GM23248 (cell line): Measurements from ENCODE around the gene RFK. TPM values are rescaled to one million over a fixed set of nuclear protein-coding genes. Genes with fewer than 3 reads are reported as not detected.
A peak's percentile ranks its signal among the peaks of the same experiment; 100 is the strongest.

Experiments
- DNase-seq: peaks from one replicate; pipeline ENCODE4 v3.0.0-alpha.2; 2015
- H2AFZ ChIP-seq: fragments of 200-600 bp; sonication (generic); 2 replicates; pipeline ENCODE4 v1.6.1; 2016; ENCODE audit warnings: antibody characterized with exemption
- H3F3A ChIP-seq: fragments of 200-600 bp; sonication (generic); 2 replicates; pipeline ENCODE4 v1.6.1; 2016; ENCODE audit warnings: mild to moderate bottlenecking, antibody characterized with exemption, mixed run types; ENCODE audit not compliant: insufficient read depth
- H3K27ac ChIP-seq: fragments of 200-600 bp; sonication (generic); 2 replicates; pipeline ENCODE4 v1.5.1; 2016; ENCODE audit warnings: mild to moderate bottlenecking
- H3K27me3 ChIP-seq: fragments of 200-600 bp; sonication (generic); replicated peaks from 2 replicates; pipeline ENCODE4 v1.6.1; 2016; ENCODE audit warnings: mild to moderate bottlenecking; ENCODE audit not compliant: insufficient read depth
- H3K36me3 ChIP-seq: fragments of 200-600 bp; sonication (generic); 2 replicates; pipeline ENCODE4 v1.6.1; 2016; ENCODE audit warnings: low read depth, mild to moderate bottlenecking
- H3K4me1 ChIP-seq: fragments of 200-600 bp; sonication (generic); 2 replicates; pipeline ENCODE4 v1.6.1; 2016; ENCODE audit warnings: mild to moderate bottlenecking; ENCODE audit not compliant: insufficient read depth
- H3K4me2 ChIP-seq: fragments of 200-600 bp; sonication (generic); one replicate; pipeline ENCODE4 v1.6.1; 2016; ENCODE audit warnings: mild to moderate bottlenecking; ENCODE audit not compliant: unreplicated experiment
- H3K4me3 ChIP-seq: fragments of 200-600 bp; sonication (generic); 2 replicates; pipeline ENCODE4 v1.5.1; 2016; ENCODE audit warnings: mild to moderate bottlenecking
- H3K79me2 ChIP-seq: fragments of 200-600 bp; sonication (generic); 2 replicates; pipeline ENCODE4 v1.6.1; 2016; ENCODE audit warnings: mild to moderate bottlenecking; ENCODE audit not compliant: insufficient read depth
- H3K9ac ChIP-seq: fragments of 200-600 bp; sonication (generic); 2 replicates; pipeline ENCODE4 v1.6.1; 2016; ENCODE audit warnings: mild to moderate bottlenecking
- H3K9me2 ChIP-seq: fragments of 200-600 bp; sonication (generic); 2 replicates; pipeline ENCODE4 v1.6.1; 2016; ENCODE audit warnings: mixed run types, mild to moderate bottlenecking, moderate library complexity; ENCODE audit not compliant: insufficient read depth
- H3K9me3 ChIP-seq: fragments of 200-600 bp; sonication (generic); one replicate; pipeline ENCODE4 v1.6.1; 2017; ENCODE audit warnings: low read depth
- H4K20me1 ChIP-seq: fragments of 200-600 bp; sonication (generic); 2 replicates; pipeline ENCODE4 v1.6.0; 2016; ENCODE audit not compliant: insufficient read depth
- EZH2 ChIP-seq: fragments of 200-600 bp; sonication (generic); IDR thresholded peaks from 2 replicates; pipeline ENCODE4 v1.6.1; 2018; ENCODE audit warnings: antibody characterized with exemption, mild to moderate bottlenecking; ENCODE audit not compliant: insufficient read depth, poor library complexity, severe bottlenecking
- EZH2phosphoT487 ChIP-seq: fragments of 200-600 bp; sonication (generic); IDR thresholded peaks from 2 replicates; pipeline ENCODE4 v1.6.1; 2018; ENCODE audit warnings: antibody characterized with exemption, moderate library complexity, mild to moderate bottlenecking, low read depth; ENCODE audit not compliant: insufficient read depth
- WGBS, 2 experiments: methylation state at CpG; one replicate each; pipeline ENCODE4 v1.1.6; 2015 to 2017; ENCODE audit warnings: low lambda C conversion rate in 2 of 2, low coverage in 1 of 2; ENCODE audit errors: missing lambda C conversion rate in 2 of 2; 5-methylcytosine and 5-hydroxymethylcytosine counted together
- in situ Hi-C: fragments of 300-500 bp; cut with MboI; formaldehyde crosslinking; loops from 2 replicates; pipeline ENCODE4 v1.15.0; 2020
- polyA plus RNA-seq: library from polyadenylated mRNA; unstranded; fragments of >200 nt; fragmentation: Nextera tagmentation; extraction: Ambion mirVana; gene quantifications from 2 replicates; pipeline ENCODE4 v1.2.1, GENCODE V29; 2016
- total RNA-seq: library from RNA; depleted of rRNA; stranded (reverse); fragments of >200 nt; shearing (Covaris generic); gene quantifications from 2 replicates; pipeline ENCODE4 v1.2.3, GENCODE V29; 2014

Gene RFK
- total and polyA plus RNA-seq, 2 experiments from 2014 or later: 16.6 to 20.0 TPM

DNA sequence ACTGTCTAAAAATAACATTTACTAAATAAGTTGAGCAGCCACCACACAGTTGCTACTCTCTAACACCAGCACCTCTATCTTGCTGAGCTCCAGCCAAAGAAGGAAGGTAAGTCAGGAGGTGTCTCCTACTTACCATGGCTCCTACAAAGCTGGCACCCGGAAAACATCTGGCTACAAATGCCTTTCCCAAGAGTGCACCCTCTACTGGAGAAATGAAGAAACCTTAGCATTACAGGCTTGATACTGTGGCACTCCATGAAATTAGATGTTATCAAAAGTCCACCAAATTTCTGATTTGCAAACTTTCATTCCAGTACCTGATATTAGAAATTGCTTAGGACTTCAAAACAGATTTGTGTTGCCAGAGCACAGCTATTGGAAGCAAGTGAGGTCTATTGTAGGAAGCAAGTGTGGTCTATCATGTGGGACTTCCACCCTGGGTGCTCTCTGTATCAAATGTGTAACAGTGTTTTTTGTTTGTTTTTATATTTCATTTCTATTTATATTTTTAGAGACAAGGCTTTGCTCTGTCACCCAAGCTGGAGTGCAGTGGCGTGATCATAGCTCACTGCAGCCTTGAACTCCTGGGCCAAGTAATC lies 25.7 kb upstream of the RFK start:
- in situ Hi-C loops: no loop called here
- TF ChIP-seq EZH2: no peak
- no peak for TF ChIP-seq EZH2phosphoT487

DNA sequence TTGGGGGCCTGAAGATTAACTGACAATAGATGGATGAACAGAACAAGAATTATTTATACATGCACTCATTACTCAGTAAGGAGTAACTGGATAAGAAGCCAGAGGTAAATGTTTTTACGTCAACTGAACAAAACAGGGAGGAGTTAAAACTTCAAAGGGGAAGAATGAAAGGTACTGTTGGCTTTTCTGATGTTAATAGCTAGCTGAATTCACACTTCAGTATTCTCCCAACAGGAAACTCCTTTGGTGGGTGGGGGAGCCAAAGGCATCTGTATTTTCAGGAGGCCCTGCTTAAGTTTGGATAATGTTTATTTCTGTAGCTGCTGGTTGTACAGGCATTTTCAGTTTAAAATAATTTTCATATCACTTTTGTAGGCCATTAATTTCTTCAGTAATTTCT lies 23.2 kb upstream of the RFK start:
- H3K4me1 ChIP-seq: no peaks in the 10 kb centered on the region
- no peaks in the 10 kb centered on the region for H3F3A ChIP-seq
- no peaks in the 10 kb centered on the region for H3K36me3 ChIP-seq
- in situ Hi-C loops: no loop called here
- no peak overlapping the region for H3K27ac ChIP-seq
- H3K27me3 ChIP-seq: no peaks in the 10 kb centered on the region
- H3K9me2 ChIP-seq: no peaks in the 10 kb centered on the region
- no peak overlapping the region for H3K4me2 ChIP-seq
- H2AFZ ChIP-seq: no peak overlapping the region
- H3K4me3 ChIP-seq: no peak overlapping the region
- 93 to 96% methylated on average over 1 of the region's 1 CpG for WGBS, 2 experiments
- no peaks in the 10 kb centered on the region for H3K9me3 ChIP-seq
- no peak overlapping the region for H3K9ac ChIP-seq
- no peak for DNase-seq
- no peaks in the 10 kb centered on the region for H4K20me1 ChIP-seq
- H3K79me2 ChIP-seq: no peaks in the 10 kb centered on the region
- TF ChIP-seq EZH2 (no peak), EZH2phosphoT487 (no peak)

More for the DNA sequence above, 25.7 kb upstream of the RFK start:
- Histone ChIP-seq H3K4me3 (no peak overlapping the region), H3K9ac (no peak overlapping the region), H3K27ac (no peak overlapping the region), H3K4me1 (no peaks in the 10 kb centered on the region), H3K36me3 (no peaks in the 10 kb centered on the region), H3K9me3 (no peaks in the 10 kb centered on the region), H3K9me2 (no peaks in the 10 kb centered on the region), H3K79me2 (no peaks in the 10 kb centered on the region), H3K4me2 (no peak overlapping the region), H3K27me3 (no peaks in the 10 kb centered on the region), H2AFZ (no peak overlapping the region), H4K20me1 (no peaks in the 10 kb centered on the region), H3F3A (no peaks in the 10 kb centered on the region)
- 70 to 80% methylated on average over 2 of the region's 2 CpGs for WGBS, 2 experiments
- DNase-seq: peak; percentile 48

DNA sequence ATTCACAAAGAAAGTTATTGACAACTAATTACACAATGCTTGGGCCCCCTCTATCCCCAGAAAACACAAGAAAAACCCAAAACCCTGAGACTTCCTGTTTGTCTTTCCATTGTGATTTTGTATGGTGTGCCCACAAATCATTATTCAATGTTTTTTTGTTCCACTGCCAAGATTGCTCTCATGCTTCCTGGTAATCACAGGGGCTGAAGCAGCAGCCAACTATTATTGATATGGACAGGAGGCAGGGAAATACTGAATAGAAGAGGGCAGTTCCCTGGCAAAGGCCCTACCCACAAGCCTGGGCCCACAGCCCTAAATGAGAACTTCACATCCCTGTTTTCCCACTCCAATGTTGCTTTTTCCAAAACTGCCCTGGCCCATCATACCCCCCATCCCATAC lies 21.5 kb upstream of the RFK start:
- no peak for DNase-seq
- Histone ChIP-seq H3F3A (no peaks in the 10 kb centered on the region), H2AFZ (no peak overlapping the region), H3K4me2 (no peak overlapping the region), H3K79me2 (no peaks in the 10 kb centered on the region), H3K9me3 (no peaks in the 10 kb centered on the region), H3K9me2 (no peaks in the 10 kb centered on the region), H3K4me1 (no peaks in the 10 kb centered on the region), H3K27me3 (no peaks in the 10 kb centered on the region), H4K20me1 (no peaks in the 10 kb centered on the region), H3K9ac (no peak overlapping the region), H3K36me3 (no peaks in the 10 kb centered on the region), H3K4me3 (no peak overlapping the region), H3K27ac (no peak overlapping the region)
- no peak for TF ChIP-seq EZH2phosphoT487
- TF ChIP-seq EZH2: no peak
- in situ Hi-C loops: no loop called here

DNA sequence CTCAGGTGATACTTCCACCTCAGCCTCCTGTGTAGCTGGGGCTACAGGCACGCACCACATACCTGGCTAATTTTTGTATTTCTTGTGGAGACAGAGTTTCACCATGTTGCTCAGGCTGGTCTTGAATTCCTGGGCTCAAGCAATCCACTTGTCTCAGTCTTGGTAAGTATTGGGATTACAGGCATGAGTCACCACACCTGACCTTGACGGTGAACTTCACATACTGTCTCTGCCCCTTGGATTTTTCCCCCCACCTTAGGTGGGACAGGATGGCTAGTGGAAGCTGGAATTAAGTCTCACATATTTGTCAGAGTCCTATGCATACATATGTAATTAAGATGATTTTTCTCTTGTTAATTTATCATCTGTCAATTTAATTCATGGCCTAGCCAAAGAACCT lies 20.9 kb upstream of the RFK start:
- H3K4me3 ChIP-seq: no peak overlapping the region
- no peak overlapping the region for H3K9ac ChIP-seq
- 78 to 84% methylated on average over 2 of the region's 2 CpGs for WGBS, 2 experiments
- H3K9me2 ChIP-seq: no peaks in the 10 kb centered on the region
- in situ Hi-C loops: no loop called here
- H3K4me2 ChIP-seq: no peak overlapping the region
- no peaks in the 10 kb centered on the region for H3K27me3 ChIP-seq
- H3K9me3 ChIP-seq: no peaks in the 10 kb centered on the region
- no peaks in the 10 kb centered on the region for H3K79me2 ChIP-seq
- no peaks in the 10 kb centered on the region for H3F3A ChIP-seq
- no peak overlapping the region for H3K27ac ChIP-seq
- H2AFZ ChIP-seq: no peak overlapping the region
- H3K36me3 ChIP-seq: no peaks in the 10 kb centered on the region
- no peaks in the 10 kb centered on the region for H3K4me1 ChIP-seq
- TF ChIP-seq EZH2 (no peak), EZH2phosphoT487 (no peak)
- H4K20me1 ChIP-seq: no peaks in the 10 kb centered on the region
- DNase-seq: no peak

DNA sequence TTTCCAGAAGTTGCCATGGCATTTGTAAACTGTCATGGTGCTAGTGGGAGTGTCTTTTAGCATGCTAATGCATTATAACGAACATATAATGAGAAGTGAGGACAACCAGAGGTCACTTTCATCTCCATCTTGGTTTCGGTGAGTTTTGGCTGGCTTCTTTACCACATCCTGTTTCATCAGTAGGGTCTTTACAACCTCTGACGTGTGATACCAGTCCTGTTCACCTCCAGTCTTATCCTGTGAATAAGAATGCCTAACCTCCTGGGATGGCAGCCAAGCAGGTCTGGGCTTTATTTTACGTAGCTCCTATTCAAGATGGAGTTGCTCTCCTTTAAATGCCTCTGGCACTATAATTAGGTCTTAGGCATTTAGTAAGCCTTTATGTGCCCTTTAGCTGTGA lies 20.4 kb upstream of the RFK start:
- DNase-seq: no peak
- 76% methylated on average over 4 of the region's 4 CpGs for WGBS, 2 experiments
- Histone ChIP-seq H3K27ac (no peak overlapping the region), H3K9me2 (no peaks in the 10 kb centered on the region), H2AFZ (no peak overlapping the region), H4K20me1 (no peaks in the 10 kb centered on the region), H3K79me2 (no peaks in the 10 kb centered on the region), H3K9me3 (no peaks in the 10 kb centered on the region), H3K4me2 (no peak overlapping the region), H3F3A (no peaks in the 10 kb centered on the region), H3K36me3 (no peaks in the 10 kb centered on the region), H3K4me3 (no peak overlapping the region), H3K27me3 (no peaks in the 10 kb centered on the region), H3K4me1 (no peaks in the 10 kb centered on the region), H3K9ac (no peak overlapping the region)
- TF ChIP-seq EZH2phosphoT487: no peak
- no peak for TF ChIP-seq EZH2
- in situ Hi-C loops: no loop called here
